WTC11 (cell line): Measurements from ENCODE around the gene SPEN. TPM values are rescaled to one million over a fixed set of nuclear protein-coding genes. Genes with fewer than 3 reads are reported as not detected.
"Not testable (repeated sequence)": the region's sequence is repeated elsewhere in the genome, so short reads cannot be mapped to it uniquely, and the experiment has no call there.

Experiments
- ATAC-seq: fragments of 200-7000 bp; cut with Tn5 transposase; 2 replicates; pipeline ENCODE4 v1.10.0; 2021; ENCODE audit warnings: mild to moderate bottlenecking, moderate library complexity
- CTCF ChIA-PET: fragments of 300-600 bp; sonication (Branson Sonifier 250); formaldehyde crosslinking; loops from one replicate; lab custom pipeline; 2021; ENCODE audit warnings: antibody characterized with exemption; lab: Charles Lee
- POLR2A ChIA-PET: fragments of 350-600 bp; sonication (Branson Sonifier 250); formaldehyde crosslinking; loops from one replicate; lab custom pipeline; 2021; ENCODE audit warnings: antibody characterized with exemption; lab: Charles Lee
- DNase-seq: peaks from one replicate; pipeline ENCODE4 v3.0.0; 2021; ENCODE audit warnings: low spot score
- H3K27ac Mint-ChIP-seq: 2 replicates; pipeline ENCODE4 v1.8.0; 2021; ENCODE audit warnings: mixed read lengths
- H3K27me3 Mint-ChIP-seq: 2 replicates; pipeline ENCODE4 v1.8.0; 2021; ENCODE audit warnings: low read depth, mild to moderate bottlenecking, moderate library complexity, mixed read lengths
- H3K36me3 Mint-ChIP-seq: 2 replicates; pipeline ENCODE4 v1.8.0; 2021; ENCODE audit warnings: mixed read lengths
- H3K4me1 Mint-ChIP-seq: 2 replicates; pipeline ENCODE4 v1.8.0; 2022; ENCODE audit warnings: mixed read lengths
- H3K4me3 Mint-ChIP-seq: 2 replicates; pipeline ENCODE4 v1.8.0; 2021; ENCODE audit warnings: mild to moderate bottlenecking, moderate library complexity, mixed read lengths
- H3K9me3 Mint-ChIP-seq: 2 replicates; pipeline ENCODE4 v1.8.0; 2021; ENCODE audit warnings: mixed read lengths
- AR ChIP-seq: fragments of 250-450 bp; sonication (Bioruptor Pico); IDR thresholded peaks from 2 replicates; pipeline ENCODE4 v1.9.0; 2021; ENCODE audit warnings: mild to moderate bottlenecking
- ATF2 ChIP-seq: sonication (generic); formaldehyde crosslinking; IDR thresholded peaks from 2 replicates; pipeline ENCODE4 v1.8.1; 2022; ENCODE audit warnings: low read depth, missing genetic modification reagents, borderline replicate concordance
- CREM ChIP-seq: sonication (generic); formaldehyde crosslinking; IDR thresholded peaks from 2 replicates; pipeline ENCODE4 v1.8.1; 2022; ENCODE audit warnings: mild to moderate bottlenecking, missing genetic modification reagents, moderate library complexity
- ESRRA ChIP-seq: sonication (generic); formaldehyde crosslinking; IDR thresholded peaks from 2 replicates; pipeline ENCODE4 v1.8.1; 2022; ENCODE audit warnings: mild to moderate bottlenecking, missing genetic modification reagents, borderline replicate concordance
- ETV6 ChIP-seq: sonication (generic); formaldehyde crosslinking; IDR thresholded peaks from 2 replicates; pipeline ENCODE4 v1.8.1; 2022; ENCODE audit warnings: mild to moderate bottlenecking, missing genetic modification reagents
- FOXK1 ChIP-seq: sonication (generic); formaldehyde crosslinking; IDR thresholded peaks from 2 replicates; pipeline ENCODE4 v1.8.0; 2022; ENCODE audit warnings: mild to moderate bottlenecking, moderate library complexity, missing genetic modification reagents
- NFE2L1 ChIP-seq: sonication (generic); formaldehyde crosslinking; IDR thresholded peaks from 2 replicates; pipeline ENCODE4 v1.8.1; 2023; ENCODE audit warnings: missing genetic modification reagents
- OVOL2 ChIP-seq: fragments of 250-450 bp; sonication (Bioruptor Pico); IDR thresholded peaks from 2 replicates; pipeline ENCODE4 v1.9.0; 2021; ENCODE audit warnings: mild to moderate bottlenecking, borderline replicate concordance
- SOX15 ChIP-seq: fragments of 250-450 bp; sonication (Bioruptor Pico); IDR thresholded peaks from 2 replicates; pipeline ENCODE4 v1.9.0; 2021; ENCODE audit warnings: mild to moderate bottlenecking
- TEAD1 ChIP-seq: sonication (generic); formaldehyde crosslinking; IDR thresholded peaks from 2 replicates; pipeline ENCODE4 v1.8.0; 2022; ENCODE audit warnings: mild to moderate bottlenecking, missing genetic modification reagents
- TP53 ChIP-seq: sonication (generic); formaldehyde crosslinking; IDR thresholded peaks from 2 replicates; pipeline ENCODE4 v1.8.1; 2023; ENCODE audit warnings: mild to moderate bottlenecking, missing genetic modification reagents
- ZNF121 ChIP-seq: sonication (generic); formaldehyde crosslinking; IDR thresholded peaks from 2 replicates; pipeline ENCODE4 v1.8.0; 2023; ENCODE audit warnings: missing genetic modification reagents
- ZNF138 ChIP-seq: sonication (generic); formaldehyde crosslinking; conservative IDR thresholded peaks from 2 replicates; pipeline ENCODE4 v1.8.1; 2022; ENCODE audit warnings: mild to moderate bottlenecking, moderate library complexity, missing genetic modification reagents
- total RNA-seq: library from RNA; stranded (reverse); gene quantifications from 3 replicates; pipeline ENCODE4 v1.2.3, GENCODE V29; 2021
- TF ChIP-seq, protein P1 (sequence below): sonication (generic); formaldehyde crosslinking; IDR thresholded peaks from 2 replicates; pipeline ENCODE4 v1.8.1; 2023; ENCODE audit warnings: mild to moderate bottlenecking, missing genetic modification reagents, moderate library complexity
- TF ChIP-seq, protein P2 (sequence below): fragments of 250-450 bp; sonication (Bioruptor Pico); IDR thresholded peaks from 2 replicates; pipeline ENCODE4 v2.1.2; 2022; ENCODE audit warnings: mild to moderate bottlenecking, moderate library complexity
- TF ChIP-seq, protein P3 (sequence below): sonication (generic); formaldehyde crosslinking; IDR thresholded peaks from 2 replicates; pipeline ENCODE4 v1.8.0; 2022; ENCODE audit warnings: missing genetic modification reagents

SPEN gene
- total RNA-seq, 1 experiment from 2014 or later = 48.8 TPM

DNA sequence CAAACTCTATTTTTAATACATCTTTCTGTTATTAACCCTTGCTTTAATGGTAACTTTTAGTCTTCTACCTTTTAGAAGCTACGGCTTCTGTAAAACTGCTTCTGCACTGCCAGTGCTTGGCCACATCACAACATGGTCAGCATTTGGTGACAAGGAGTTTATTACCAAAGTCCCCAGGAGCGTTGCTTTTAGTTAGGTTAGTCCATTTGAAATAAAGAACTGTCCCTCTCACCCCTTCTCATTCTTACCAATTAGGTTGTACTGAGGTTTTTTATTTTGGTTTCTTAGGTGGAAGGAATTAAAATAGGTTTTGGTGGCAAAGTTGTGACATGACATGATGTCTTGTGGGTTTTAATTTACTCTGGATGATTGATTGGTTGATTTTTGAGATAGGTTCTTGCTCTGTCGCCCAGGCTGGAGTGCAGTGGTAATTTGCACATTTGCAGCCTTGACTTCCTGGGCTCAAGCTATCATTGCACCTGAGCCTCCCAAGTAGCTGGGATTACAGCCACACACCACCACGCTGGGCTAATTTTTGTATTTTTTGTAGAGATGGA is 39.2 kb downstream of the SPEN start:
- ChIA-PET POLR2A (interaction anchor here (0.5 to 1.4 kb wide), 4 partner anchors 22 to 41 kb away, joined by 4 to 5 read pairs (median 4); partner anchors contain the start of gene SPEN), CTCF (interaction anchor here (0.6 to 3.1 kb wide), 8 partner anchors 10 to 323 kb away, joined by 3 to 11 read pairs (median 4); partner anchors contain the start of gene SPEN)
- Mint-ChIP-seq H3K9me3 (no peaks in the 10 kb centered on the region), H3K27me3 (no peaks in the 10 kb centered on the region), H3K4me1 (peaks cover 29% of the 10 kb centered on the region), H3K27ac (peak overlapping the region; percentile 97), H3K36me3 (peaks cover 6% of the 10 kb centered on the region), H3K4me3 (peak overlapping the region; percentile 22; the same call in 1 of the 2 replicates)
- ATAC-seq (no peak; the same call in 1 of the 2 replicates), DNase-seq (no peak)
- TF ChIP-seq AR (CRISPR knock-in tag) (no peak), ETV6 (CRISPR knock-in tag) (no peak), ZNF121 (CRISPR knock-in tag) (no peak), FOXK1 (no peak), SOX15 (no peak)

- H3K27me3 Mint-ChIP-seq, ATAC-seq, H3K4me1 Mint-ChIP-seq, H3K36me3 Mint-ChIP-seq, DNase-seq, H3K4me3 Mint-ChIP-seq, POLR2A ChIA-PET, H3K9me3 Mint-ChIP-seq: not testable (repeated sequence)
- peak overlapping the region; percentile 35 for H3K27ac Mint-ChIP-seq
- CTCF ChIA-PET = interaction anchor here (1.2 kb wide), 1 partner anchor 78 kb away, joined by 4 read pairs; no protein-coding TSS in a partner anchor
Measured at GRCh38 chr1:15892857-15893599, 45.5 kb downstream of the SPEN start.

- peaks cover 2% of the 10 kb centered on the region for H3K36me3 Mint-ChIP-seq
- no peaks in the 10 kb centered on the region for H3K27me3 Mint-ChIP-seq
- peaks cover 16% of the 10 kb centered on the region for H3K4me1 Mint-ChIP-seq
- DNase-seq (no peak), ATAC-seq (no peak)
- POLR2A ChIA-PET = interaction anchor here (0.6 kb wide), 1 partner anchor 10 kb away, joined by 3 read pairs; no protein-coding TSS in a partner anchor
- CTCF ChIA-PET = no interaction called here
- peak overlapping the region; percentile 69; the same call in 1 of the 2 replicates for H3K27ac Mint-ChIP-seq
- no peak overlapping the region for H3K4me3 Mint-ChIP-seq
- no peaks in the 10 kb centered on the region for H3K9me3 Mint-ChIP-seq
- TF ChIP-seq, protein P1, sequence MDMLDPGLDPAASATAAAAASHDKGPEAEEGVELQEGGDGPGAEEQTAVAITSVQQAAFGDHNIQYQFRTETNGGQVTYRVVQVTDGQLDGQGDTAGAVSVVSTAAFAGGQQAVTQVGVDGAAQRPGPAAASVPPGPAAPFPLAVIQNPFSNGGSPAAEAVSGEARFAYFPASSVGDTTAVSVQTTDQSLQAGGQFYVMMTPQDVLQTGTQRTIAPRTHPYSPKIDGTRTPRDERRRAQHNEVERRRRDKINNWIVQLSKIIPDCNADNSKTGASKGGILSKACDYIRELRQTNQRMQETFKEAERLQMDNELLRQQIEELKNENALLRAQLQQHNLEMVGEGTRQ (CRISPR knock-in tag) = no peak
- TF ChIP-seq NFE2L1 (CRISPR knock-in tag) (no peak), ESRRA (no peak), TEAD1 (CRISPR knock-in tag) (no peak), ATF2 (CRISPR knock-in tag) (no peak), OVOL2 (CRISPR knock-in tag) (no peak), TP53 (CRISPR knock-in tag) (no peak), CREM (CRISPR knock-in tag) (no peak), ZNF138 (CRISPR knock-in tag) (no peak), AR (CRISPR knock-in tag) (no peak)
- TF ChIP-seq, protein P2, sequence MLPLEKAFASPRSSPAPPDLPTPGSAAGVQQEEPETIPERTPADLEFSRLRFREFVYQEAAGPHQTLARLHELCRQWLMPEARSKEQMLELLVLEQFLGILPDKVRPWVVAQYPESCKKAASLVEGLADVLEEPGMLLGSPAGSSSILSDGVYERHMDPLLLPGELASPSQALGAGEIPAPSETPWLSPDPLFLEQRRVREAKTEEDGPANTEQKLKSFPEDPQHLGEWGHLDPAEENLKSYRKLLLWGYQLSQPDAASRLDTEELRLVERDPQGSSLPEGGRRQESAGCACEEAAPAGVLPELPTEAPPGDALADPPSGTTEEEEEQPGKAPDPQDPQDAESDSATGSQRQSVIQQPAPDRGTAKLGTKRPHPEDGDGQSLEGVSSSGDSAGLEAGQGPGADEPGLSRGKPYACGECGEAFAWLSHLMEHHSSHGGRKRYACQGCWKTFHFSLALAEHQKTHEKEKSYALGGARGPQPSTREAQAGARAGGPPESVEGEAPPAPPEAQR (CRISPR knock-in tag) = no peak
- TF ChIP-seq, protein P3, sequence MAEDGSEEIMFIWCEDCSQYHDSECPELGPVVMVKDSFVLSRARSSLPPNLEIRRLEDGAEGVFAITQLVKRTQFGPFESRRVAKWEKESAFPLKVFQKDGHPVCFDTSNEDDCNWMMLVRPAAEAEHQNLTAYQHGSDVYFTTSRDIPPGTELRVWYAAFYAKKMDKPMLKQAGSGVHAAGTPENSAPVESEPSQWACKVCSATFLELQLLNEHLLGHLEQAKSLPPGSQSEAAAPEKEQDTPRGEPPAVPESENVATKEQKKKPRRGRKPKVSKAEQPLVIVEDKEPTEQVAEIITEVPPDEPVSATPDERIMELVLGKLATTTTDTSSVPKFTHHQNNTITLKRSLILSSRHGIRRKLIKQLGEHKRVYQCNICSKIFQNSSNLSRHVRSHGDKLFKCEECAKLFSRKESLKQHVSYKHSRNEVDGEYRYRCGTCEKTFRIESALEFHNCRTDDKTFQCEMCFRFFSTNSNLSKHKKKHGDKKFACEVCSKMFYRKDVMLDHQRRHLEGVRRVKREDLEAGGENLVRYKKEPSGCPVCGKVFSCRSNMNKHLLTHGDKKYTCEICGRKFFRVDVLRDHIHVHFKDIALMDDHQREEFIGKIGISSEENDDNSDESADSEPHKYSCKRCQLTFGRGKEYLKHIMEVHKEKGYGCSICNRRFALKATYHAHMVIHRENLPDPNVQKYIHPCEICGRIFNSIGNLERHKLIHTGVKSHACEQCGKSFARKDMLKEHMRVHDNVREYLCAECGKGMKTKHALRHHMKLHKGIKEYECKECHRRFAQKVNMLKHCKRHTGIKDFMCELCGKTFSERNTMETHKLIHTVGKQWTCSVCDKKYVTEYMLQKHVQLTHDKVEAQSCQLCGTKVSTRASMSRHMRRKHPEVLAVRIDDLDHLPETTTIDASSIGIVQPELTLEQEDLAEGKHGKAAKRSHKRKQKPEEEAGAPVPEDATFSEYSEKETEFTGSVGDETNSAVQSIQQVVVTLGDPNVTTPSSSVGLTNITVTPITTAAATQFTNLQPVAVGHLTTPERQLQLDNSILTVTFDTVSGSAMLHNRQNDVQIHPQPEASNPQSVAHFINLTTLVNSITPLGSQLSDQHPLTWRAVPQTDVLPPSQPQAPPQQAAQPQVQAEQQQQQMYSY (CRISPR knock-in tag) = no peak
Measured at GRCh38 chr1:15895233-15895632, 47.7 kb downstream of the SPEN start.
